K562 (cell line): ENCODE data around the gene SIT1. TPM values are rescaled to one million over a fixed set of nuclear protein-coding genes. Genes with fewer than 3 reads are reported as not detected.

Source experiments
- ATAC-seq: fragments of 200-7000 bp; cut with Tn5 transposase; 3 replicates; pipeline ENCODE4 v1.9.1; 2020; ENCODE audit warnings: moderate library complexity
- BruUV-seq: library from RNA; stranded (reverse); fragments of 400-500 nt; replicated peaks from 2 replicates; lab custom pipeline; 2021; lab: Mats Ljungman, UMichigan
- CTCF ChIA-PET: fragments of 300-600 bp; formaldehyde crosslinking; extraction: SDS; loops from one replicate; lab custom pipeline; 2021; ENCODE audit warnings: low intra/inter-chr PET ratio; lab: Yijun Ruan, JAX
- POLR2A ChIA-PET: fragments of 300-600, 350-650 bp; sonication (Branson Sonifier 250); formaldehyde crosslinking; extraction: SDS; loops from one replicate; lab custom pipeline; 2021; ENCODE audit warnings: antibody characterized with exemption, inconsistent platforms; lab: Yijun Ruan, JAX
- DNase-seq, 4 experiments: peaks; one replicate each; pipeline versions ENCODE4 v3.0.0 to v3.0.0-alpha.2; 2011 to 2018; ENCODE audit warnings: low spot score in 3 of 4, mixed read lengths in 3 of 4; ENCODE audit errors: extremely low read depth in 1 of 4
- FAIRE-seq: peaks from 2 replicates; lab custom pipeline; 2011; peaks lifted over from hg19 to GRCh38; lab: Jason Lieb, UNC
- H2AFZ ChIP-seq: 2 replicates; pipeline ENCODE4 v1.6.0; 2011; ENCODE audit warnings: low read depth, low read length, control low read depth, inconsistent platforms
- H3K27ac ChIP-seq: fragments of 200-600 bp; 3 replicates; pipeline ENCODE4 v1.8.0; 2011; ENCODE audit warnings: low read depth, mild to moderate bottlenecking, control low read depth, inconsistent platforms, low read length, moderate library complexity, mixed read lengths; ENCODE audit errors: extremely low read depth
- H3K27me3 ChIP-seq, 2 experiments: fragments of 300-600 bp in 1 of 2; 2 replicates in 1 of 2; 3 replicates in 1 of 2; pipeline versions ENCODE4 v1.6.0 to v1.8.0; 2011; ENCODE audit warnings: inconsistent platforms in 2 of 2, low read length in 2 of 2, mild to moderate bottlenecking in 1 of 2, mixed read lengths in 1 of 2, moderate library complexity in 1 of 2; ENCODE audit not compliant: control insufficient read depth in 2 of 2, insufficient read depth in 2 of 2
- H3K36me3 ChIP-seq: fragments of 300-600 bp; 3 replicates; pipeline ENCODE4 v1.8.0; 2011; ENCODE audit warnings: mild to moderate bottlenecking, low read length, inconsistent platforms; ENCODE audit not compliant: control insufficient read depth, insufficient read depth
- H3K4me1 ChIP-seq, 2 experiments: fragments of 200-600 bp in 1 of 2; replicated peaks in 1 of 2; 2 replicates in 1 of 2; 3 replicates in 1 of 2; pipeline versions ENCODE4 v1.5.1 to v1.8.0; 2011; ENCODE audit warnings: inconsistent platforms in 2 of 2, low read length in 2 of 2, mild to moderate bottlenecking in 1 of 2, mixed read lengths in 1 of 2, moderate library complexity in 1 of 2; ENCODE audit not compliant: control insufficient read depth in 2 of 2, insufficient read depth in 2 of 2
- H3K4me2 ChIP-seq: 2 replicates; pipeline ENCODE4 v1.6.1; 2011; ENCODE audit warnings: low read length, control low read depth, inconsistent platforms, mixed read lengths; ENCODE audit not compliant: insufficient read depth
- H3K4me3 ChIP-seq: fragments of 200-600 bp; sonication (generic), shearing (Covaris generic); 2 replicates; pipeline ENCODE4 v1.5.1; 2016; ENCODE audit warnings: control low read depth, inconsistent platforms
- H3K79me2 ChIP-seq: fragments of 200-600 bp; 3 replicates; pipeline ENCODE4 v1.8.0; 2011; ENCODE audit warnings: low read length, inconsistent platforms; ENCODE audit not compliant: control insufficient read depth, insufficient read depth
- H3K9ac ChIP-seq, 2 experiments: 2 replicates each; pipeline versions ENCODE4 v1.6.0 to v1.6.1; 2011; ENCODE audit warnings: low read depth in 2 of 2, low read length in 2 of 2, control low read depth in 1 of 2, inconsistent platforms in 1 of 2, mild to moderate bottlenecking in 1 of 2, mixed read lengths in 1 of 2; ENCODE audit not compliant: insufficient read depth in 1 of 2
- H3K9me1 ChIP-seq: one replicate; pipeline ENCODE4 v1.6.0; 2011; ENCODE audit warnings: inconsistent platforms, mild to moderate bottlenecking, low read length, moderate library complexity; ENCODE audit not compliant: control insufficient read depth, insufficient read depth
- H3K9me3 ChIP-seq: replicated peaks from 2 replicates; pipeline ENCODE4 v1.5.1; 2011; ENCODE audit warnings: low read depth, low read length, inconsistent platforms; ENCODE audit not compliant: control insufficient read depth, insufficient read depth
- H4K20me1 ChIP-seq: replicated peaks from 2 replicates; pipeline ENCODE4 v1.6.1; 2011; ENCODE audit warnings: low read length, inconsistent platforms, mixed read lengths; ENCODE audit not compliant: control insufficient read depth, insufficient read depth
- ATF2 ChIP-seq: sonication (generic); formaldehyde crosslinking; IDR thresholded peaks from 2 replicates; pipeline ENCODE4 v1.8.1; 2022; ENCODE audit warnings: missing genetic modification reagents
- BRD9 ChIP-seq: fragments of 450-650 bp; IDR thresholded peaks from 2 replicates; pipeline ENCODE4 v1.6.1; 2018; ENCODE audit warnings: low read depth; ENCODE audit not compliant: partially characterized antibody
- CSDE1 ChIP-seq, 2 experiments: fragments of 450-650 bp; IDR thresholded peaks; 2 replicates each; pipeline ENCODE4 v1.6.1; 2016; ENCODE audit warnings: mild to moderate bottlenecking in 1 of 2
- E2F3 ChIP-seq: fragments of 250-450 bp; sonication (Bioruptor Pico); IDR thresholded peaks from 2 replicates; pipeline ENCODE4 v1.4.0; 2020; ENCODE audit warnings: mild to moderate bottlenecking
- HMGN3 ChIP-seq: IDR thresholded peaks from 2 replicates; pipeline ENCODE4 v1.6.1; 2011; ENCODE audit warnings: borderline replicate concordance, low read depth, mild to moderate bottlenecking, mixed read lengths, low read length; ENCODE audit not compliant: insufficient read length; ENCODE audit errors: extremely low read depth
- MEF2D ChIP-seq: conservative IDR thresholded peaks from 2 replicates; pipeline ENCODE4 v1.6.1; 2016; ENCODE audit warnings: low read depth, missing genetic modification characterization, missing compliant biosample characterization
- NFE2 ChIP-seq: IDR thresholded peaks from 2 replicates; pipeline ENCODE4 v1.6.1; 2014; ENCODE audit warnings: antibody characterized with exemption, low read depth
- PHF21A ChIP-seq: fragments of 450-650 bp; IDR thresholded peaks from 2 replicates; pipeline ENCODE4 v1.6.1; 2017; ENCODE audit warnings: low read depth, borderline replicate concordance
- RFX7 ChIP-seq: fragments of 250-450 bp; sonication (Bioruptor Pico); IDR thresholded peaks from 2 replicates; pipeline ENCODE4 v1.5.1; 2021; ENCODE audit warnings: mild to moderate bottlenecking
- SIN3B ChIP-seq: fragments of 450-650 bp; IDR thresholded peaks from 2 replicates; pipeline ENCODE4 v1.6.1; 2017; ENCODE audit warnings: low read depth, mild to moderate bottlenecking, moderate library complexity
- ZNF280B ChIP-seq: fragments of 250-450 bp; sonication (Bioruptor Pico); IDR thresholded peaks from 2 replicates; pipeline ENCODE4 v1.5.1; 2021; ENCODE audit warnings: mild to moderate bottlenecking
- ZSCAN32 ChIP-seq: fragments of 450-650 bp; formaldehyde crosslinking; IDR thresholded peaks from 2 replicates; pipeline ENCODE4 v1.4.0; 2020; ENCODE audit warnings: mild to moderate bottlenecking, moderate library complexity
- in situ Hi-C: fragments of 300-500 bp; cut with MboI; formaldehyde crosslinking; loops from 4 replicates; pipeline ENCODE4 v1.15.0; 2018; ENCODE audit warnings: inconsistent platforms, mixed read lengths
- intact Hi-C: fragments of 100-400 bp; cut with micrococcal nuclease; formaldehyde crosslinking; loops from 2 replicates; pipeline ENCODE4 v1.14.2; 2022
- polyA plus RNA-seq, 8 experiments: library from polyadenylated mRNA; depleted of rRNA in 4 of 8; stranded (reverse) in 5 of 8; unstranded in 3 of 8; fragments of >200 nt; fragmentation: Nextera tagmentation in 2 of 8; fragmentation: Illumina TruSeq in 1 of 8; extraction: Ambion mirVana in 2 of 8; extraction: Trizol in 1 of 8; gene quantifications; 2 replicates each; pipeline versions ENCODE4 v1.2.1 to v1.2.3, GENCODE V29; 2011 to 2014; ENCODE audit warnings: inconsistent platforms in 1 of 8, missing spikeins in 1 of 8
- total RNA-seq, 7 experiments: library from RNA; depleted of rRNA in 6 of 7; stranded (reverse); fragments of >200 nt in 6 of 7; fragmentation: Illumina TruSeq in 2 of 7; extraction: Trizol in 2 of 7; gene quantifications; 2 replicates each; pipeline versions ENCODE4 v1.2.1 to v1.2.3, GENCODE V29; 2011 to 2021; ENCODE audit warnings: low replicate concordance in 1 of 7

SIT1 gene
- total and polyA plus RNA-seq, 9 of the 15 experiments (the other 6 are each of a cell fraction or from before 2014, with no cell fraction given): not detected

DNA sequence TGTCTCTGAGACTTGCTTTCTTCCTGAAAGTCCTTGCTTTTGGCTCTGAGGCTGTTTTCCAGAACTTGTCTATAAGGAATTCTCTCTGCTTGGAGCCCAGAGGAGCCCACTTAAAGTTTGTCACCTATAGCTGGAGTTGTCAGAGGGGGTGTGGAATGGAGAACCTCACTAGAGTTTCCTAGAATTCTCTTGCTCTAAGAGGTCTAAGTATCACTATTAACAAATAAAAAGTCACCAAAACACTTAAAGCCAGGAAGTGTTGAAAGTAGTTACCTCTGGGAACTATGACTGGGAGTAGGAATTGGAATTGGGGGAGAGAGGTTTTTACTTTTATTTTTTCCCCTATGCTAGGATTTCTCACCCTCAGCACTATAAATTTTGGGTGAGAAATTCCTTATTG is 15.0 kb downstream of the SIT1 start:
- FAIRE-seq (no peak), DNase-seq (no peak), ATAC-seq (no peak)
- Histone ChIP-seq H3K36me3 (no peaks in the 10 kb centered on the region), H3K27ac (no peak overlapping the region), H3K27me3 (no peaks in the 10 kb centered on the region), H2AFZ (no peak overlapping the region), H3K9me1 (no peaks in the 10 kb centered on the region), H3K4me2 (no peak overlapping the region), H3K4me3 (no peak overlapping the region), H3K9me3 (no peaks in the 10 kb centered on the region), H3K4me1 (no peaks in the 10 kb centered on the region), H4K20me1 (no peaks in the 10 kb centered on the region), H3K79me2 (no peaks in the 10 kb centered on the region), H3K9ac (no peak overlapping the region)
- ChIA-PET CTCF (no interaction called here), POLR2A (interaction anchor here (0.8 kb wide), 1 partner anchor 28 kb away, joined by 3 read pairs; no protein-coding TSS in a partner anchor)
- TF ChIP-seq PHF21A: no peak
- no peak for TF ChIP-seq ATF2 (CRISPR knock-in tag)
- no peak for TF ChIP-seq NFE2
- TF ChIP-seq RFX7 (CRISPR knock-in tag): no peak
- TF ChIP-seq SIN3B: no peak
- TF ChIP-seq BRD9: no peak
- no peak for TF ChIP-seq MEF2D
- TF ChIP-seq HMGN3: no peak
- TF ChIP-seq E2F3 (CRISPR knock-in tag): no peak
- TF ChIP-seq CSDE1 (IDR thresholded peaks at IDR 0.05): no peak
- no peak for TF ChIP-seq ZSCAN32
- TF ChIP-seq ZNF280B (CRISPR knock-in tag): no peak
- in situ Hi-C loops (no loop called here), intact Hi-C loops (no loop called here)
- BruUV-seq: no TSS peak
